ENCODE measurements around the gene RALGPS1. TPM values are rescaled to one million over a fixed set of nuclear protein-coding genes. Genes with fewer than 3 reads are reported as not detected.

Gene RALGPS1
- total and polyA plus RNA-seq, 2 donors (not counting 1 experiment from before 2014, with no cell fraction given) = 19.7 to 39.9 TPM

DNA sequence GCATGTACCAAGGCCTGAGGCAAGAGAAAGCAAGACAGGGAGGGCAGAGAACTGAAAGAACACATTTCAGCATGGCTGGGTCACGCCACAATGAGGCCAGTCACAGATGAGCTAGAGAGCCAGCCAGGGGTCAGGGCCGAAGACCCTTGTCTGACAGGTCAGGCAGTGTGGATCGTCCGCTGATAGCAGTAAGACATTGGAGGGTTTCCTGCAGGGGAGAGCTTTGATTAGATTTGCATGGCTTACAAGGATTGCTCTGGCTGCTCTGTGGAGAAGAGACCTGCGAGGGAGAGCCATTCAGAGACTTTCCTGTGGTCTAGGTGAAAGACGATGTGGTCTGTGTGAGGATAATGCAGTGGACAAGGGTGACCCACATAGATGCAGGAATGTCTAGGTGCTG lies 93.1 kb downstream of the RALGPS1 start:
- ATAC-seq (ENCODE audit: low read depth) (no peak), DNase-seq (no peak)
- TF ChIP-seq CTCF (IDR thresholded peaks at IDR 0.05) = no peak
- no peak for TF ChIP-seq EZH2 (IDR thresholded peaks at IDR 0.05; ENCODE audit: borderline replicate concordance, insufficient read depth, low read depth, low read length, poor library complexity, severe bottlenecking)
- no peak overlapping the region for H3K4me3 Mint-ChIP-seq
- POLR2A ChIA-PET = no interaction called here
- no peaks in the 10 kb centered on the region for H3K36me3 ChIP-seq (replicated peaks in 1 of 2; ENCODE audit: control extremely low read depth in 1 of 2, control insufficient read depth in 1 of 2, extremely low read depth in 1 of 2, insufficient read depth in 2 of 2, low read length in 1 of 2)
- intact Hi-C loops (cut with micrococcal nuclease) = no loop called here
- no peak overlapping the region for H3K27ac ChIP-seq (ENCODE audit: low read length in 2 of 2)
- no peaks in the 10 kb centered on the region for H3K9me3 Mint-ChIP-seq (ENCODE audit: insufficient read depth)
- H3K27me3 Mint-ChIP-seq = no peaks in the 10 kb centered on the region
- no peaks in the 10 kb centered on the region for H3K79me2 ChIP-seq (ENCODE audit: control insufficient read depth, insufficient read depth, low read length)
- no peak overlapping the region for H2AFZ ChIP-seq (ENCODE audit: insufficient read depth, low read depth, low read length, poor library complexity, severe bottlenecking)
- H3K4me2 ChIP-seq (replicated peaks; ENCODE audit: low read depth, low read length, poor library complexity, severe bottlenecking) = no peak overlapping the region
- 98% methylated on average over 6 of the region's 6 CpGs for WGBS (ENCODE audit: insufficient coverage)
- H3K27me3 ChIP-seq (replicated peaks in 1 of 4; ENCODE audit: control extremely low read depth in 1 of 4, control insufficient read depth in 3 of 4, insufficient read depth in 4 of 4, low read length in 3 of 4) = no peaks in the 10 kb centered on the region
- H3K4me1 ChIP-seq (ENCODE audit: control insufficient read depth in 2 of 2, insufficient read depth in 2 of 2, low read length in 2 of 2) = no peaks in the 10 kb centered on the region
- peaks cover 11% of the 10 kb centered on the region for H3K4me1 Mint-ChIP-seq
- no peak overlapping the region for H3K9ac ChIP-seq (ENCODE audit: low read length)
- H3K9me3 ChIP-seq (ENCODE audit: control extremely low read depth in 1 of 3, control insufficient read depth in 2 of 3, insufficient read depth in 1 of 3, low read length in 2 of 3) = no peaks in the 10 kb centered on the region
- no peak overlapping the region for H3K4me3 ChIP-seq (ENCODE audit: control extremely low read depth in 1 of 5, extremely low read depth in 1 of 5, insufficient read depth in 1 of 5, low read depth in 2 of 5, low read length in 4 of 5)
- no peak overlapping the region for H3K27ac Mint-ChIP-seq
- CTCF ChIA-PET = no interaction called here
- no peaks in the 10 kb centered on the region for H4K20me1 ChIP-seq (ENCODE audit: control insufficient read depth, insufficient read depth, low read length, poor library complexity, severe bottlenecking)

DNA sequence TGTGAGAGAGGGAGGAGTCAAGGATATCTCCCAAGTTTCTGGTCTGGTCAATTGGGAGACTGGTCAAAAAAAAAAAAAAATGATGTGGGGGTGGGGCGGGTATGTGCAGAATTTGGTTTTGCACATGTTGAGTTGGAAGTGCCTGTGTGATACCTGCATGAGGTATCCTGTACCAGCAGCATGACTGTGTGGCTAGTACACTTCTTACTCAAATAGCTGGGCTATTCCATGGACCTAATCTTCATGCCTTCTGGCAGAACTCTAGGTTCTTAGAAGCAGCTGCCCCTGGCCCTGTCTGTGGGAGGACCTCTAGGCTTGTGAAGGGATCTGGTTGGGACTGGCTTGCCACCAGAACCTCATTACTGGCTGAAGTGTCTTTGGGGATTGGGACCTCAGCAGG lies 93.5 kb downstream of the RALGPS1 start:
- H3K4me1 Mint-ChIP-seq = peaks cover 11% of the 10 kb centered on the region
- H3K9me3 Mint-ChIP-seq (ENCODE audit: insufficient read depth) = no peaks in the 10 kb centered on the region
- no peaks in the 10 kb centered on the region for H4K20me1 ChIP-seq (ENCODE audit: control insufficient read depth, insufficient read depth, low read length, poor library complexity, severe bottlenecking)
- no peaks in the 10 kb centered on the region for H3K9me3 ChIP-seq (ENCODE audit: control extremely low read depth in 1 of 3, control insufficient read depth in 2 of 3, insufficient read depth in 1 of 3, low read length in 2 of 3)
- H3K36me3 ChIP-seq (replicated peaks in 1 of 2; ENCODE audit: control extremely low read depth in 1 of 2, control insufficient read depth in 1 of 2, extremely low read depth in 1 of 2, insufficient read depth in 2 of 2, low read length in 1 of 2) = no peaks in the 10 kb centered on the region
- no peaks in the 10 kb centered on the region for H3K79me2 ChIP-seq (ENCODE audit: control insufficient read depth, insufficient read depth, low read length)
- CTCF ChIA-PET = no interaction called here
- no peaks in the 10 kb centered on the region for H3K27me3 Mint-ChIP-seq
- ATAC-seq (ENCODE audit: low read depth) (no peak), DNase-seq (no peak)
- no CpG with 5 or more reads among the region's 1 CpG for WGBS (ENCODE audit: insufficient coverage)
- H3K4me1 ChIP-seq (ENCODE audit: control insufficient read depth in 2 of 2, insufficient read depth in 2 of 2, low read length in 2 of 2) = no peaks in the 10 kb centered on the region
- POLR2A ChIA-PET = no interaction called here
- no peak overlapping the region for H3K4me2 ChIP-seq (replicated peaks; ENCODE audit: low read depth, low read length, poor library complexity, severe bottlenecking)
- no peak overlapping the region for H2AFZ ChIP-seq (ENCODE audit: insufficient read depth, low read depth, low read length, poor library complexity, severe bottlenecking)
- no peak overlapping the region for H3K4me3 Mint-ChIP-seq
- no peak overlapping the region for H3K9ac ChIP-seq (ENCODE audit: low read length)
- intact Hi-C loops (cut with micrococcal nuclease) = no loop called here
- no peak overlapping the region for H3K27ac Mint-ChIP-seq
- H3K4me3 ChIP-seq (ENCODE audit: control extremely low read depth in 1 of 5, extremely low read depth in 1 of 5, insufficient read depth in 1 of 5, low read depth in 2 of 5, low read length in 4 of 5) = no peak overlapping the region
- no peak for TF ChIP-seq EZH2 (IDR thresholded peaks at IDR 0.05; ENCODE audit: borderline replicate concordance, insufficient read depth, low read depth, low read length, poor library complexity, severe bottlenecking)
- H3K27me3 ChIP-seq (replicated peaks in 1 of 4; ENCODE audit: control extremely low read depth in 1 of 4, control insufficient read depth in 3 of 4, insufficient read depth in 4 of 4, low read length in 3 of 4) = no peaks in the 10 kb centered on the region
- H3K27ac ChIP-seq (ENCODE audit: low read length in 2 of 2) = no peak overlapping the region

All from B cell (primary cell).